ENCODE results near the gene CLMP.
"Not testable (repeated sequence)": the region's sequence is repeated elsewhere in the genome, so short reads cannot be mapped to it uniquely, and the experiment has no call there.

Gene CLMP

DNA sequence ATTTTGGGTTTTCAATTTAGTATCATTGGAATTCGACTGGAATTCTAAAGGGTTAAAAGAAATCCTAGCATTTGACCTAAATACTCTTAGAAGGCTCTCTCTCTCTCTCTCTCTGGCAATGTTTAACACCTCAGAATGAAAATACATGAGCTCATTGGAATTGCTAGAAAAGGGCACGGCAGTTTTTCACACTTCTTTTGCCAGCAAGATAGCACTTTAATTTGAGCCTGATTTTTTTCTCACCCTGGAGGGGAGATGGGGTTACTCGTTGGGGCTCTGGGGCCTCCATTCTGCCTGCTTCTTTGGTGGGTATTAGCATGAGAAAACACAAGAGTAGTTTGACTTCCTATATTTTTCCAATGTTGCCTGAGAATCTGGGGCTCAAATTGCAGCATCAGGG lies 22.8 kb upstream of the CLMP start:
- no peak for DNase-seq (ENCODE audit: low spot score)

DNA sequence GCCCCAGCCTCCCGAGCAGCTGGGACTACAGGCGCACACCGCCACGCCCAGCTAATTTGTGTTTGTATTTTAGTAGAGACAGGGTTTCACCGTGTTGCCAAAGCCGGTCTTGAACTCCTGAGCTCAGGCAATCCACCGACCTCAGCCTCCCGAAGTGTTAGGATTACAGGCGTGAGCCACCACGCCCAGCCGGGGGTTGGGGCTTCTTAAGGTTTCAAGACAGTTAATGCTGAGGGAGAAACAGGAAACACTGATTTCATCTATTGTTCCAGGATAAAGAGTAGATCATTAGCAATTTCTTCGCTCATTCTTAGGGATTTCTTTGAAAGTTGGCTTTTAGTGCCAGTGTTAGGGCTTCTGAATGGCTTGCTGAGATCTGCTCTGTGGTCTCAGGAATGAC lies 21.2 kb upstream of the CLMP start:
- DNase-seq (ENCODE audit: low spot score): no peak

- no peak for DNase-seq (ENCODE audit: low spot score)
Measured at GRCh38 chr11:123214940-123215339, 19.9 kb upstream of the CLMP start.

DNA sequence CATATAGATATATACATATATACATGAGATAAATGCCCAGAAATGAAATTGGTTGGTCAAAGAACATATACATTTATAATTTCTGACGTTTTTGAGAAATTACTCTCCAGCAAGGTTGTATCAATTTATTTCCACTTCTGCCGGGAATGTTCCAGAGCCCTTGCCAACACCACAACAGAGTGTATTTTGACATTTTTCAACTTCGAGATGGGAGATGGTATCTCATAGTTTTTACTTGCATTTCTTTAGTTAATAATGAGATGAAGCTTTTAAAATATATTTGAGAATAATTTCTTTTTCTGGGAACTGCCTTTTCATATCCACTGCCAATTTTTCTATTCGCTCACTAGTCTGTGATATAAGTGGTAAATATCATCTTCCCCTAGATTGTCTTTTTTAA lies 19.3 kb upstream of the CLMP start:
- DNase-seq (ENCODE audit: low spot score): no peak

DNA sequence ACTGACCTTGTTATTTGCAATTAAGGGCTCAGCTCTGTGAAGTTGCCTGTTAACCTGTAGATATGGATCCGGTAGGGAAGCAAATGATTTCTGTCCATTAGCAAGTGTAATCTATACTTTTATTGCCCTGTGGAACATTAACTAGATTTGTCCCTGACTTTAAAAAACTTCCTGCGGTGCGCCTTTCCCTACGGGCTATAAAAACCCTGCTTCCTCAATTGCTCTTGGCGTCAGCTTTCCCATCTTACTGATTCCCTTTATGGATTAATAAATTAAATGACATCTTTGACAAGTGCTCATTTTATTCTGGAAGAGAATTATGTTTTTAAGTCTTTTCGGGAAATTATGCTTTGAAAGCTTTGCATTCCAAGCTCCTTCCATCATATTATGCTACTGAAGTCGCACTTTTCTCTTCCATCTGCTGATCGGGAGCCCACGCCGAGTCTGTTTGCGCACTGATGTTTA lies 18.3 kb upstream of the CLMP start:
- DNase-seq (ENCODE audit: low spot score): no peak

DNA sequence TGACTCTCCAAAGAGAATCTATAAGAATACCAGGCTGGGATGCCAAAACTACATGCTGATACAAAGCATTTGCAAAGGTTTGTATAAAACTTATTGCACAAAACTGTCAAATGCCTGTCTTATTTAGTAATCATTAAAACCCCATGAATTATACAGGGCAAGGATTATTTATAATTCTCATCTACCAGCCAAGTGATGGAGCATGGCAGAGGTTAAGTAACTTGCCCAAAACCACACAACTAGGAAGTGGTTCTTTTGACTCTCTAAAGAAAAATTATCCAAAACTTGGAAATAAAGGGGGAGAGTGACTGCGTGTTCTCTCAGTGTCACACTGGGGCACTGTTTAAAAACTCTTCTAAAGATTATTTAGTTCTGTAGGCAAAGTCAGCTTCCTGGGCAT lies 17.4 kb upstream of the CLMP start:
- DNase-seq (ENCODE audit: low spot score): no peak

DNA sequence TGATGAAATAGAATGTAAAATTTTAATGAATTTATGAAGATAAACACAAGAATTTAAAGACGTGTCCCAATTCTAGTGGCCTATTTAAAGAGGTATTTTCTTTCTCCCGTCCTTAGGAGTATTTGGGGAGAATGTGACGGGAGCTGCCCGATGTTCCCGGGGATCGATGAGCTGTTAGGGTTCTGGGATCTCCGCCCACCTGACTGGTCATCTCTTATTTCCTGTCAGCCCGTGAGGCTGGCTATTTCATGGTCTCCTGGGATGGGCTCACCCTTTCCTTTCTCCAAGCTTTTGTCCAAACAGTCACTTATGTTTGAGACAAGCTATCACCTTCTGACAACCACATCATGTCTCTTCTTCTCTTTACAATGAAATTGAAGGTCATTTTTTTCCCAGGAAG lies 16.9 kb upstream of the CLMP start:
- DNase-seq (ENCODE audit: low spot score): peak; percentile 37

DNA sequence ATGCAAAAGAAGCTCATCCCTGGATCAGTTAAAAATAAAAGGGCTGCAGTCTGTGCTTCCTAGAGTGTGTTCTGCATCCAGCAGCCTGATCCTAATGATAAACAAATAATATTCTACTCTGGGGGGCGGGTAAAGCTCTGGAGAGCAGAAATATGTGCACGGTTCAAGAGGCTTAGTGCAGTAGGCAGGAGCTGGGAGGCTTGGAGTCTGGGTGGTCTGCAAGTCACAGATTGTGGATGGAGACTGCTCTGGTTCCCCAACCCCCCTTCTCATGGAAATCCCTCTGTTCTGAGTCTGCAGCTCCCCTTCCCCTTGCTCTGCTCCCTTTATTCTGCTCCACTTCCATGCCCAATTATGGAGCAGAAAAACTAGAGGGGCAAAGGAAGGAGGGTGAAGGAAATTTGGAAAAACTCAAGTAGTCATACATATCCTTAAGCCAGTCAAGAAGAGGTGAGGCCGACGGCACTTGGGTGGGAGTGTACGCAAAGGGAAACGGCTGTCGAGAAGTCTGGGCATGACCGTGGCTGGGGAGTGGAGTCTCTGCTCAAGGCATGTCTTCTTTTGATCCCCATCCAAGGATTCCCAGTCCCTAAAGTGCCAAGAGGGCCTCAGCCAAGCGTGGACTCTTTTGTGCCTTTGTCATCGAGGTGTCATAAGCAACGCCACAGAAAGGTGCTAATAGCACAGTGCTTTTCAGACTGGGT lies 16.3 kb upstream of the CLMP start:
- no peak for DNase-seq (ENCODE audit: low spot score)

- no peak for DNase-seq (ENCODE audit: low spot score)
Measured at GRCh38 chr11:123209591-123209990, 14.5 kb upstream of the CLMP start.

- DNase-seq (ENCODE audit: low spot score): no peak
Measured at GRCh38 chr11:123206791-123207434, 11.9 kb upstream of the CLMP start.

DNA sequence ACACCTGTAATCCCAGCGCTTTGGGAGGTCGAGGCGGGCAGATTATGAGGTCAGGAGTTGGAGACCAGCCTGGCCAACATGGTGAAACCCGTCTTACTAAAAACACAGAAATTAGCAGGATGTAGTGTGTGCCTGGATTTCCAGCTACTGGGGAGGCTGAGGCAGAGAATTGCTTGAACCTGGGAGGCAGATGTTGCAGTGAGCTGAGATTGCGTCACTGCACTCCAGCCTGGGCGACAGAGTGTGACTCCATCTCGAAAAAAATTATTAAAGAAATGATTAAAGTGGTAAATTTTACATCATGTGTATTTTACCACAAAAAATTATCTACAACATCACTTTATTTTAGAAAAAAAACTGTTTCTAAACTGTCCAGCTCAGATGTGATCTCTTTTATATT lies 11.0 kb upstream of the CLMP start:
- not testable (repeated sequence) for DNase-seq (ENCODE audit: low spot score)

DNA sequence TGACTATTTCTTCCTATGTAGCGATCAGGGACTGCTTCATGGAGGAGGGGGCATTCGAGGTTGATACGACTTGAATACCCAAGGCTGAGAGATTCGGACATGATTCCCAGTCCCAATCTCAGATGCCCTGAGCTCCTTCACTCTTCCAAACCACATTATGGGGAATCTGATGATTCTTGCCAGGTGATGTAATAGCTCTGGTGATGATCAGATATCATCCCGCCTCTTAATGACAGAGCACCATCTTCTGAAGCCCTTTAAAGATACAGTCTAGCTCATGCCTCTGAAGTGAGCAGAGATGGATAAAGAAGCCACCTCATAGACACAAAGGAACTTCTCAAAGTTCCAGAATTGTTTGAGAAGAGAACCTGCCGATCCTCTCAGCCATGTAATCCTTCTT lies 8.9 kb upstream of the CLMP start:
- no peak for DNase-seq (ENCODE audit: low spot score)

- no peak for DNase-seq (ENCODE audit: low spot score)
Measured at GRCh38 chr11:123203471-123203870, 8.4 kb upstream of the CLMP start.

DNA sequence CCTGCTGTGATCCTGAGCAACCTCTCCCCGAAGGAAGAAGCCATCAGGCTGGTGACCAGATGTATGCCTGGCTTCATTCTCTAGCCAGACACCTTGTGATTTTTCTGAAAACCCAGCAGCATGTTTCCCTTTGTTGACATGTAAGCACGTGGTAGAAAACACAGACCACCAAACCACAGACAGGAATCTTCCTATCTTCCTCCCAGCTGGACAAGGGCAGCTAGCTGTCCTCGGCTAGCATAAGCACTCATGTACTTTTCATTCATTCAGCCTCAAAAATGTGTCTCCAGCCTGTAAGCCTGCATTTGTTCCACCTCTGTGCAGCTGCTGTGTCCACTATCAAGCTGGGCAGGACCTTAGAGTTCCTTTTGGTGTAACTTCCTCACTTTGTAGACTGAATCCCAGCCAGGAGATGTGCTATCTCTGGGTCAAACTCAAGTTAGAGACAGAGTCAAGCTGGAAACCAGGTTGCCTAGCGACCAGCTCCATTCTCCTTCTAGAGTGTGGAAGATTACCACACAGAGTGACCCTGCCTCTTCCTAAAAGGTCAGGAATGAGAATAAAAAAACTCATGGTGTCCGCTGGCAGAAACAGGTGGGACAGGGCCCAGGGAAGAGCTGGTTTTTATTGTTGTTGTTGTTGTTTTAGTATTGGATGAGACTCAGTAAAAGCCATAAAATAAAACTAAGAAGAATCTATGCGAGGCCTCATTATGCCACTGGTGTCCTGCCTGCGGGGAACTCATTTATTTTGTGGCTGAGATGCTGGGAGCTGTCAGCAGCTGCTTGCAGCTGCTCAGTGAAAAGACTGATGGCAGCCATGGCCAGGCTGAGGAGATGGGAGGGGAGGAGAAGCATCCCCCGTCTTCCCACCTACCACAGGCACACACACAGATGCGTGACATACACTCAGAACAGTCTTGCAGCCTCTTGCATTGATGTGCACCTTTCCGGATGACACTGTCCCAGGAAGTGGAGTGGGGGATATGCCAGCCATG lies 7.4 kb upstream of the CLMP start:
- no peak for DNase-seq (ENCODE audit: low spot score)

DNA sequence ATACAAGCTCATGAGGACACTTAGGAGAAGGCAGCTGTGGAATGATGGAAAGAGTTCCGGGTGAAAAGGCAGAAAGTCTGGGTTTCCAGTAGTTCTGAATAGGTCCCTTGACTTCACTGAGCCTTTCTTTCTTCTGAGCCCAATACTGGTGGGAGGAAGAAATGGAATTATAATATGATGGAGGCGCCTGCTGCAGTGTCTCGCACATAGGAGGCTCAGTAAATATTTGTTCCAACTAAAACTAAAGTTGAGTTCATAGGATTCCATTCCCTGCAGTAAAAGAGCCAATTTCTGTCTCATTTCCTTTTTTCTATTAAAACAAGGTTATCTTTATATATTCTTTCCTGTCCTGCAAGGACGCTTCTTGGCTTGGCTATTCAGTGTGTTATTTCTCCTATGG lies 5.2 kb upstream of the CLMP start:
- DNase-seq (ENCODE audit: low spot score): no peak

GRCh38 chr11:123197711-123198110 lies 2.7 kb upstream of the CLMP start:
- DNase-seq (ENCODE audit: low spot score): peak; percentile 77

- no peak for DNase-seq (ENCODE audit: low spot score)
Measured at GRCh38 chr11:123196060-123196714, 1.1 kb upstream of the CLMP start.

GRCh38 chr11:123194337-123195187 lies 486 bp downstream of the CLMP start:
- peak; percentile 47 for DNase-seq (ENCODE audit: low spot score)

- peak; percentile 32 for DNase-seq (ENCODE audit: low spot score)
Measured at GRCh38 chr11:123193742-123194141, 1.3 kb downstream of the CLMP start.

DNA sequence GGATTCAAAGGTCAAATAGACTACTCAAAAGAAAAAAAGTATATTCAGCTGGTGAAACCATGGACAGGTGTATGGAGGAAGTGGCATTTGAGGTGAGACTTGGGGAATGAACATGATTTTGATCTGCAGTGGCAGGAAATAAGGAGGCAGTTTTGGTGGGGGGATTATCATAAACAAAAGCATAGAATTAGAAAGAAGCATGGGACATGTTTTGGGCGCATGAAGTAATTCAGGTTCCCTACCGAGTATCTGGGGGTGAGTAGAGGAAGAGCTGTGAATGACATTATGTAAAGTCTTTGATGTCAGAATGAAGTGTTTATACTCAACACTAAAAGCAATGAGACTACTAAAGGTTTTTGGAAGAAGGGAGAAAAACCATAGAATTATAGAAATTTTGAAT lies 3.1 kb downstream of the CLMP start:
- no peak for DNase-seq (ENCODE audit: low spot score)

GRCh38 chr11:123190518-123190917 lies 4.5 kb downstream of the CLMP start:
- DNase-seq (ENCODE audit: low spot score): no peak
